Lower leg skin (tissue), 3 donors: ENCODE data around the gene ANKRD17.

ENCODE experiments used
- CTCF ChIP-seq, 3 donors: fragments of 450-650 bp; IDR thresholded peaks; one replicate each; pipeline ENCODE4 v1.5.1; 2016; ENCODE audit warnings: antibody characterized with exemption in 3 of 3, mild to moderate bottlenecking in 3 of 3, moderate library complexity in 2 of 3
- POLR2A ChIP-seq, 2 donors: fragments of 450-650 bp; IDR thresholded peaks; one replicate each; pipeline ENCODE4 v1.6.1; 2016 to 2017; ENCODE audit warnings: antibody characterized with exemption in 2 of 2, mild to moderate bottlenecking in 1 of 2, moderate library complexity in 1 of 2

DNA sequence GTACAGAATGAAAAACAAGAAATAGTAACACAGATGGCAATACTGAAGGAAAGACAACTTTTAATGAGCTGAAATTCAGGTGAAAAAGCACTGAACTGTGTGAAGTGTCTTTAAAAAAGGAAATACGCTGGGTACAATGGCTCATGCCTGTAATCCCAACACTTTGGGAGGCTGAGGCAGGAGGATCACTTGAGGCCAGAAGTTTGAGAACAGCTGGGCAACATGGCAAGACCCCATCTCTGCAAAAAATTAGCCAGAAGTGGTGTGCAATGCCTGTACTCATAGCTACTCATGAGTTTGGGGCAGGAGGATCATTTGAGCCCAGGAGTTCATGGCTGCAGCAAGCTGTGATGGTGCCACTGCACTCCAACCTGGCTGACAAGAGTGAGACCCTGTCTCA, 129.3 kb downstream of the ANKRD17 start:
- no peak for TF ChIP-seq POLR2A (IDR thresholded peaks at IDR 0.05)
- no peak for TF ChIP-seq CTCF (IDR thresholded peaks at IDR 0.05)
